ENCODE data around the gene BLMH. TPM values are rescaled to one million over a fixed set of nuclear protein-coding genes. Genes with fewer than 3 reads are reported as not detected.
A peak's percentile ranks its signal among the peaks of the same experiment; 100 is the strongest.

The BLMH gene
- total and polyA plus RNA-seq, 7 experiments from 2014 or later, result 17.7 to 57.5 (median 30.9) TPM

DNA sequence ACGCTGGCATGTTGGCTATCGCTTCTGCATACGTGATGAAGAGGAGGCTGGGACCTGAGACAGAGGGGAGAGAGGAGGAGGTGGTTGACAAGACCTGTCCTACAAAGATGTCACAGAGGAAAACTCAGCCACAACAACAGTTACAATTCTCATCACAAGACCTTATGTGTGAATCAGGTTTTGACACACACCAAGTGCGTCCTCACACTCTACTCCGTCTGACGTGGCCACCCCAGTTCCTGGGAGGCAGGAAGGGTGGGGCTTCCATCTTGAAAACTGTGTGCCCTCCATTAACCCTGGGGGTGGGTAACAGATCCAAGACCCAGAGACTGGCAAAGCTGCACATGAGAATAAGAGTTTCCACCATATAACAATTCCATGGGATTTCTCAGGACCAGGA lies 80.4 kb downstream of the BLMH start:
- intact Hi-C loops (cut with micrococcal nuclease), result no loop called here
- ATAC-seq (peak; percentile 29), DNase-seq (no peak)
- Mint-ChIP-seq H3K9me3 (no peaks in the 10 kb centered on the region), H3K4me1 (peaks cover 0 to 5% (median 0%) of the 10 kb centered on the region in 7 donors), H3K36me3 (no peaks in the 10 kb centered on the region), H3K27ac (no peak overlapping the region), H3K4me3 (peak overlapping the region in 1 of 10 donors; percentile 25), H3K27me3 (peaks cover 0 to 22% (median 8%) of the 10 kb centered on the region in 5 donors)
- ChIA-PET POLR2A (no interaction called here), CTCF (no interaction called here)
- H3K27me3 ChIP-seq (ENCODE audit: control insufficient read depth in 2 of 2, insufficient read depth in 2 of 2, low read length in 2 of 2), result no peaks in the 10 kb centered on the region
- H3K4me1 ChIP-seq (ENCODE audit: control insufficient read depth in 2 of 2, insufficient read depth in 2 of 2, low read length in 2 of 2), result no peaks in the 10 kb centered on the region
- no peaks in the 10 kb centered on the region for H3K9me3 ChIP-seq (ENCODE audit: control insufficient read depth in 2 of 3, low read length in 3 of 3)
- H3K4me3 ChIP-seq (ENCODE audit: low read length), result no peak overlapping the region
- no peaks in the 10 kb centered on the region for H3K36me3 ChIP-seq (ENCODE audit: control insufficient read depth in 2 of 3, insufficient read depth in 3 of 3, low read length in 3 of 3)
- no peak overlapping the region for H3K27ac ChIP-seq (ENCODE audit: low read depth, low read length)

DNA sequence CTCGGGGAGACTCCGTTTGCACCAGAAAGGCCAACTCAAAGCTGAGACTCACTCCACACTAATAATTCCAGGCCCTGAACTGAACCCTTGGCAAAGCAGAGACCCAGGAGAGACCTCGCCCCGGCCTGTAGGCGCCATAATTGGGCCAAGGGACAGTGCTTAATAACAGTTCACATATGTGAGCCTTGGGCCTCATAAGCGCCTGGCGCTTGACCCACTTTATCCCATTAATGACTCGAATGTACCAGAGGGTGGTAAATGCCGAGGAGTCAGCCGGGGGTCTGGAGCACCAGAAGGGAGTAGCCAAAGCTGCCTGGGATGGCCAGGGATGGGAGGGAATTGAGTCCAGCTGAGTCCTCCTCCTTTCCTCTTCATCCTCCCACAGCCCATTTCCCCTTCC lies 80.8 kb downstream of the BLMH start:
- H3K9me3 ChIP-seq (ENCODE audit: control insufficient read depth in 2 of 3, low read length in 3 of 3), result no peaks in the 10 kb centered on the region
- no peak for ATAC-seq
- H3K27ac ChIP-seq (ENCODE audit: low read depth, low read length), result no peak overlapping the region
- ChIA-PET CTCF (no interaction called here), POLR2A (no interaction called here)
- no peaks in the 10 kb centered on the region for H3K27me3 ChIP-seq (ENCODE audit: control insufficient read depth in 2 of 2, insufficient read depth in 2 of 2, low read length in 2 of 2)
- peak overlapping the region in 1 of 10 donors; percentile 25 for H3K4me3 Mint-ChIP-seq
- H3K9me3 Mint-ChIP-seq, result no peaks in the 10 kb centered on the region
- H3K4me3 ChIP-seq (ENCODE audit: low read length), result no peak overlapping the region
- no peak for DNase-seq
- no peak overlapping the region for H3K27ac Mint-ChIP-seq
- intact Hi-C loops (cut with micrococcal nuclease), result no loop called here
- H3K4me1 ChIP-seq (ENCODE audit: control insufficient read depth in 2 of 2, insufficient read depth in 2 of 2, low read length in 2 of 2), result no peaks in the 10 kb centered on the region
- peaks cover 0 to 4% (median 0%) of the 10 kb centered on the region in 7 donors for H3K4me1 Mint-ChIP-seq
- H3K36me3 ChIP-seq (ENCODE audit: control insufficient read depth in 2 of 3, insufficient read depth in 3 of 3, low read length in 3 of 3), result no peaks in the 10 kb centered on the region
- H3K36me3 Mint-ChIP-seq, result no peaks in the 10 kb centered on the region
- peaks cover 0 to 24% (median 8%) of the 10 kb centered on the region in 5 donors for H3K27me3 Mint-ChIP-seq

DNA sequence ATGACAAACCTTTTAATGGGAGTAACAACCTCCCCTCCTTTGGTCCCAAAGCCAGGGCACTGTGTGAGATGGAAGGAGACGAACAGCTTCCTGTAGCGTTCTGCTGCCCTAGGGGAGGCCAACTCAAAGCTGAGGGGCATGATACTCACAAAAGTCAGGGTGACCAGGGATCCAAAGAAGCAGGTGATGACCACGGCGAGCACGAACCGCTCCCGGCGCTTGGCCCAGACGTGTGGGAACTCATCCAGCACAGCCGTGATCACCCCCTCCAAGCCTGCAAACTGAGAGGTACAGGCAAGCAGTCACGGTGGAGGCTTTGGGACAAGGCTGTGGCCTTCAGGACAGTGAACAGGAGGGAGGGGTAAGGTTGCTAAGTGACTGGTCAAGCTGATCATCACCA lies 81.4 kb downstream of the BLMH start:
- Mint-ChIP-seq H3K36me3 (no peaks in the 10 kb centered on the region), H3K9me3 (no peaks in the 10 kb centered on the region), H3K27ac (no peak overlapping the region), H3K27me3 (peaks cover 2 to 30% (median 8%) of the 10 kb centered on the region in 5 donors), H3K4me1 (peaks cover 0 to 4% (median 0%) of the 10 kb centered on the region in 7 donors), H3K4me3 (no peak overlapping the region)
- Histone ChIP-seq H3K27me3 (ENCODE audit: control insufficient read depth in 2 of 2, insufficient read depth in 2 of 2, low read length in 2 of 2) (no peaks in the 10 kb centered on the region), H3K9me3 (ENCODE audit: control insufficient read depth in 2 of 3, low read length in 3 of 3) (no peaks in the 10 kb centered on the region), H3K4me1 (ENCODE audit: control insufficient read depth in 2 of 2, insufficient read depth in 2 of 2, low read length in 2 of 2) (no peaks in the 10 kb centered on the region), H3K4me3 (ENCODE audit: low read length) (no peak overlapping the region), H3K36me3 (ENCODE audit: control insufficient read depth in 2 of 3, insufficient read depth in 3 of 3, low read length in 3 of 3) (no peaks in the 10 kb centered on the region), H3K27ac (ENCODE audit: low read depth, low read length) (no peak overlapping the region)
- ChIA-PET POLR2A (interaction anchor here (0.6 kb wide), 1 partner anchor 23 kb away, joined by 3 read pairs; no protein-coding TSS in a partner anchor), CTCF (no interaction called here)
- DNase-seq, result no peak
- no peak for ATAC-seq
- intact Hi-C loops (cut with micrococcal nuclease), result no loop called here

DNA sequence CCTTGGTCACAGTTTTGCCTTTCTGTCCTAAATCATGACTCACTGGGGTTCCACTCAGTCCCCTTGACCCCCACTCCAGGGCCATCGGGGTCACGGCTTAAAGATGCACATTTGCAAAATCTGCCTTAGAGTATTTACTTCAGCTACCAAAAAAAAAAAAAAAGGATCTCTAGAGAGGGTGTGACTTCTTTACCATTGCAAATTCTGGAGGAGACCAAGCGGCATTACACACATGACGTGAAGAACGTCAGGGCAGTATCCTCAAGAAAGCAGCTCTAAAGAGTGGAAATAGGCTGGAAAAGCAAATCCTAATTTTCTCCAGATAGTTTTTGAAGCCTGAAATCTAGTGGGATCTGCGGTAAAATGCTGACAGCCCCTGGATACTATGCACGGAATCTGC lies 81.8 kb downstream of the BLMH start:
- Mint-ChIP-seq H3K27ac (no peak overlapping the region), H3K4me3 (no peak overlapping the region), H3K9me3 (no peaks in the 10 kb centered on the region), H3K4me1 (peaks cover 0 to 4% (median 0%) of the 10 kb centered on the region in 7 donors), H3K27me3 (peaks cover 5 to 31% (median 8%) of the 10 kb centered on the region in 5 donors), H3K36me3 (no peaks in the 10 kb centered on the region)
- Histone ChIP-seq H3K9me3 (ENCODE audit: control insufficient read depth in 2 of 3, low read length in 3 of 3) (no peaks in the 10 kb centered on the region), H3K27me3 (ENCODE audit: control insufficient read depth in 2 of 2, insufficient read depth in 2 of 2, low read length in 2 of 2) (no peaks in the 10 kb centered on the region), H3K27ac (ENCODE audit: low read depth, low read length) (no peak overlapping the region), H3K36me3 (ENCODE audit: control insufficient read depth in 2 of 3, insufficient read depth in 3 of 3, low read length in 3 of 3) (no peaks in the 10 kb centered on the region), H3K4me1 (ENCODE audit: control insufficient read depth in 2 of 2, insufficient read depth in 2 of 2, low read length in 2 of 2) (no peaks in the 10 kb centered on the region), H3K4me3 (ENCODE audit: low read length) (no peak overlapping the region)
- ATAC-seq (no peak), DNase-seq (no peak)
- POLR2A ChIA-PET, result interaction anchor here (0.6 kb wide), 1 partner anchor 22 kb away, joined by 3 read pairs; no protein-coding TSS in a partner anchor
- CTCF ChIA-PET, result no interaction called here
- intact Hi-C loops (cut with micrococcal nuclease), result no loop called here

DNA sequence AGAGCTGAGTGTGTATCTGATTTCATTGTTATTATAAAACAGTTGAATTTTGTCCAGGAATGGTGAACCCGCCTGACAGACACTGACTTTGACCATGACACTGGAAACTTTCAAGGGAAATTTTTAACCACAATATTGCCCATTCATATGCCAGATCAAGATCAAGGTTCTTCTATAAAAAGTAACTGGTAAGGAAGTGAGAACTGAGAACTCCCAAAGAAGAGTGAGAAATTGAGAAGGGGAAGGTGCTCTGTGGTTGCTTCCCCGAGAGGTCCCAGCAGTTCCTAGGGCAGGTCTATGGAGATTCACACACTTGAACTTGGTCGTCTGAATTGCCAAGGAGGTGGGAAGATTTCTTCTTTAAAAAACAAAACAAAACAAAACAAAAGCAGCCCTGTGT lies 83.5 kb downstream of the BLMH start:
- Histone ChIP-seq H3K9me3 (ENCODE audit: control insufficient read depth in 2 of 3, low read length in 3 of 3) (no peaks in the 10 kb centered on the region), H3K4me3 (ENCODE audit: low read length) (no peak overlapping the region), H3K36me3 (ENCODE audit: control insufficient read depth in 2 of 3, insufficient read depth in 3 of 3, low read length in 3 of 3) (no peaks in the 10 kb centered on the region), H3K27ac (ENCODE audit: low read depth, low read length) (no peak overlapping the region), H3K27me3 (ENCODE audit: control insufficient read depth in 2 of 2, insufficient read depth in 2 of 2, low read length in 2 of 2) (peaks cover 0 to 3% of the 10 kb centered on the region in 2 donors), H3K4me1 (ENCODE audit: control insufficient read depth in 2 of 2, insufficient read depth in 2 of 2, low read length in 2 of 2) (no peaks in the 10 kb centered on the region)
- ChIA-PET CTCF (no interaction called here), POLR2A (no interaction called here)
- Mint-ChIP-seq H3K36me3 (no peaks in the 10 kb centered on the region), H3K27me3 (peaks cover 5 to 44% (median 14%) of the 10 kb centered on the region in 5 donors), H3K4me1 (peaks cover 0 to 4% (median 0%) of the 10 kb centered on the region in 7 donors), H3K9me3 (no peaks in the 10 kb centered on the region), H3K27ac (no peak overlapping the region), H3K4me3 (no peak overlapping the region)
- DNase-seq, result no peak
- intact Hi-C loops (cut with micrococcal nuclease), result no loop called here
- ATAC-seq, result no peak

DNA sequence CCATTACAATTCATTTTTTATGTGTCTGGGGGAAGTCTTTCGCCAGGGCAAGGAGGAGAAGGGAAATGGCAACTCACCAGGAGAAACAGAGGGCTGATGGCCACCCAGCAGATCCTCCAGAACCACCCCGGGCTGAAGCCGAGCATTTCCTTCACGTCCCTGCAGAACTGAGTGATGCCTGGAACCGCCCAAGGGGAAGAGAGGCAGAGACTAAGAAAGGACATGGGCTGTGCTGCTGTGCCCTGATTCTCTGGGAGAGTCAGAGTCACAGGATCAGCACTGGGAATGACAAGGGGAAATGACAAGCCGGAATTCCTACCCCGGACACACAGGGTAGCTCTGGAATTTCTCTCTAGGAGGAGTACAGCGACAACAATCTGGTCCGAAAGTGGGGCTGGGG lies 84.1 kb downstream of the BLMH start:
- Histone ChIP-seq H3K4me3 (ENCODE audit: low read length) (no peak overlapping the region), H3K36me3 (ENCODE audit: control insufficient read depth in 2 of 3, insufficient read depth in 3 of 3, low read length in 3 of 3) (no peaks in the 10 kb centered on the region), H3K27ac (ENCODE audit: low read depth, low read length) (no peak overlapping the region), H3K4me1 (ENCODE audit: control insufficient read depth in 2 of 2, insufficient read depth in 2 of 2, low read length in 2 of 2) (no peaks in the 10 kb centered on the region), H3K27me3 (ENCODE audit: control insufficient read depth in 2 of 2, insufficient read depth in 2 of 2, low read length in 2 of 2) (peaks cover 0 to 3% of the 10 kb centered on the region in 2 donors), H3K9me3 (ENCODE audit: control insufficient read depth in 2 of 3, low read length in 3 of 3) (no peaks in the 10 kb centered on the region)
- ATAC-seq (no peak), DNase-seq (no peak)
- Mint-ChIP-seq H3K4me3 (no peak overlapping the region), H3K27me3 (peaks cover 5 to 49% (median 18%) of the 10 kb centered on the region in 5 donors), H3K9me3 (no peaks in the 10 kb centered on the region), H3K36me3 (no peaks in the 10 kb centered on the region), H3K4me1 (peaks cover 0 to 4% (median 0%) of the 10 kb centered on the region in 7 donors), H3K27ac (no peak overlapping the region)
- intact Hi-C loops (cut with micrococcal nuclease), result no loop called here
- ChIA-PET POLR2A (no interaction called here), CTCF (no interaction called here)

DNA sequence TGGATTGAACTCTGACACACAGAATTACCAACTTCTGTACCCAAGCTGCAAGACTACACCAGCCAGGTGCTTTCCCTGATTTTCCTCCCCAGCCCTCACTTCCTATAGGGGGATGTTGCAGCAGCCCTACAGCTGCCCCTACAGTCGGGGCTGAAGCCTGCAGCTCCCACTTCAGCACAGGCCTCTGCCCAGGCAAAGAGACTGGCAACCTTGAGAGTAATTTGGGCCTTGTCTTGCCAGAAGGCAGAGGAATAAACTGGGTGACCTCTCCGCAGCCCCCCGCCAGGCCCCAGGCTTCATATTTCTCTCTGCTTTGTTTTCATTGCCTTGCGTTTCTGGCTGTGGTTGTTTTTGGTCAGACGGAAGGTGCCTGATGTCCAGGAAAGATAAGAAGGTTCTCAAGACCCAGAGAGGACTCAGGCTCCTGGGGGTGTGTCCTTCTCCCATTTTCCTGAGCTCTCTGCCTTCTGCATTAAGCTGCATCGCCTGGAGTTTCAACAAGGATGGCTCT lies 88.2 kb downstream of the BLMH start:
- peaks cover 0 to 3% of the 10 kb centered on the region in 2 donors for H3K27me3 ChIP-seq (ENCODE audit: control insufficient read depth in 2 of 2, insufficient read depth in 2 of 2, low read length in 2 of 2)
- no peak for DNase-seq
- intact Hi-C loops (cut with micrococcal nuclease), result no loop called here
- peaks cover 0 to 2% (median 0%) of the 10 kb centered on the region in 7 donors for H3K4me1 Mint-ChIP-seq
- H3K36me3 Mint-ChIP-seq, result no peaks in the 10 kb centered on the region
- H3K9me3 ChIP-seq (ENCODE audit: control insufficient read depth in 2 of 3, low read length in 3 of 3), result no peaks in the 10 kb centered on the region
- H3K9me3 Mint-ChIP-seq, result no peaks in the 10 kb centered on the region
- no peak overlapping the region for H3K4me3 ChIP-seq (ENCODE audit: low read length)
- H3K27ac Mint-ChIP-seq, result no peak overlapping the region
- CTCF ChIA-PET, result interaction anchor here (0.6 kb wide), 1 partner anchor 720 kb away, joined by 3 read pairs; no protein-coding TSS in a partner anchor
- H3K27ac ChIP-seq (ENCODE audit: low read depth, low read length), result no peak overlapping the region
- H3K36me3 ChIP-seq (ENCODE audit: control insufficient read depth in 2 of 3, insufficient read depth in 3 of 3, low read length in 3 of 3), result no peaks in the 10 kb centered on the region
- no peak for ATAC-seq
- no peak overlapping the region for H3K4me3 Mint-ChIP-seq
- no peaks in the 10 kb centered on the region for H3K4me1 ChIP-seq (ENCODE audit: control insufficient read depth in 2 of 2, insufficient read depth in 2 of 2, low read length in 2 of 2)
- POLR2A ChIA-PET, result no interaction called here
- H3K27me3 Mint-ChIP-seq, result peaks cover 4 to 44% (median 18%) of the 10 kb centered on the region in 5 donors
